Uterine smooth muscle cell (primary cell): Measurements from ENCODE around the gene SMPD2. TPM values are rescaled to one million over a fixed set of nuclear protein-coding genes. Genes with fewer than 3 reads are reported as not detected.

Experiments
- total RNA-seq: library from RNA; depleted of rRNA; stranded (reverse); fragments of >200 nt; gene quantifications from 2 replicates; pipeline ENCODE4 v1.2.3, GENCODE V29; 2014

The SMPD2 gene
- total RNA-seq = 8.3 and 13.7 TPM in 2 replicates

GRCh38 chr6:109440331-109441068 is at the start of gene SMPD2, which contains the start of gene PPIL6:
TSS of gene SMPD2 (plus strand) at chr6:109440724. CDS start at chr6:109441122, 398 bp downstream.
TSS of gene PPIL6 (minus strand) at chr6:109440628. CDS start at chr6:109440590, 38 bp downstream.

GRCh38 chr6:109455437-109456110 is 15.1 kb downstream of the SMPD2 start, which contains the start of gene MICAL1:
TSS of gene MICAL1 (minus strand) at chr6:109455772. CDS start at chr6:109454196, 1,576 bp downstream.

GRCh38 chr6:109482905-109483734 is 42.6 kb downstream of the SMPD2 start, which contains the start of gene ZBTB24:
TSS of gene ZBTB24 (minus strand) at chr6:109483219. CDS start at chr6:109482026, 1,193 bp downstream.

Other genes starting within 250 kb of the SMPD2 start
- gene CD164, start 58.3 kb upstream of the SMPD2 start, total RNA-seq = 150 and 207 TPM in 2 replicates
- gene PPIL6, start 96 bp upstream of the SMPD2 start, total RNA-seq = 2.3 and 5.0 TPM in 2 replicates
- 52.2 and 78.1 TPM in 2 replicates for gene MICAL1, start 15.0 kb downstream of the SMPD2 start, total RNA-seq
- 9.0 and 10.4 TPM in 2 replicates for gene ZBTB24, start 42.5 kb downstream of the SMPD2 start, total RNA-seq